ENCODE results near the gene FOXL2.

FOXL2 gene

DNA sequence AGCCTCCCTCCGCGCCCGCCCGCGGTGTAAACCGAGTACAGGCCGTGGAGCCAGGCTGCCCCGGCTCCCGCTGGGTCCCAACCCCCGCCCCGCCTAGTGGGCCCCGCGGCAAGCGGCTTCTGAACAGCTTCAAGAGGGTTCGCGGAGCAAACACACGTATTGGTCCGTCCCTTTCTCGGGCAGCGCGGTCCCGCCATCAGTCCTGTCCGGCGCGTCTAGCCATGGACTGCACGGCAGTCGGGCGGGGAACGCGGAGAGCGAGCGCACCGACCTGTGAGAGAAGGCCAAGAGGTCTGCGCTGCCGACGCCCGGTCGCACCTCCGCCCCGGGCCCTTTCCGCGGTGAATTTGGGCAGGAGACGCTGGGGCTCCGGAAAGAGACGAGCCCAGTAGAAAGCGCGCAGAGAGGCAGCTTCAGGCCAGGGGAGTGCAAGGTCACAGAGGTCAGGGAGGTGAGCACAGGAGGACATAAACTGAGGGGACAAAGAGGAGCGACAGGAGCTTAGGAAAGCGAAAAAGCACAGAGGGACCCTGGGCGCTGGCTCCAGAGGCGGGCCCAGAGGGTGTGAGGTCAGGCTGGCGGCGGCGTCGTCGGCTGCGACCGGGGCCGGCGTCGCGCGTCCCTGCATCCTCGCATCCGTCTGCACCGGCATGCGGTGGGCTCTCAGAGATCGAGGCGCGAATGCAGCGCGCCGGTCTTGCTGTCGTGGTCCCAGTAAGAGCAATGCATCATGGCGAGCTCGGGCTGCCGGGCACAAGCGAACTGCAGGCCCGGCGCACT is 1.8 kb downstream of the FOXL2 start:
- FAIRE-seq, result no peak

GRCh38 chr3:138944654-138944928 is 2.3 kb downstream of the FOXL2 start:
- FAIRE-seq, result no peak

DNA sequence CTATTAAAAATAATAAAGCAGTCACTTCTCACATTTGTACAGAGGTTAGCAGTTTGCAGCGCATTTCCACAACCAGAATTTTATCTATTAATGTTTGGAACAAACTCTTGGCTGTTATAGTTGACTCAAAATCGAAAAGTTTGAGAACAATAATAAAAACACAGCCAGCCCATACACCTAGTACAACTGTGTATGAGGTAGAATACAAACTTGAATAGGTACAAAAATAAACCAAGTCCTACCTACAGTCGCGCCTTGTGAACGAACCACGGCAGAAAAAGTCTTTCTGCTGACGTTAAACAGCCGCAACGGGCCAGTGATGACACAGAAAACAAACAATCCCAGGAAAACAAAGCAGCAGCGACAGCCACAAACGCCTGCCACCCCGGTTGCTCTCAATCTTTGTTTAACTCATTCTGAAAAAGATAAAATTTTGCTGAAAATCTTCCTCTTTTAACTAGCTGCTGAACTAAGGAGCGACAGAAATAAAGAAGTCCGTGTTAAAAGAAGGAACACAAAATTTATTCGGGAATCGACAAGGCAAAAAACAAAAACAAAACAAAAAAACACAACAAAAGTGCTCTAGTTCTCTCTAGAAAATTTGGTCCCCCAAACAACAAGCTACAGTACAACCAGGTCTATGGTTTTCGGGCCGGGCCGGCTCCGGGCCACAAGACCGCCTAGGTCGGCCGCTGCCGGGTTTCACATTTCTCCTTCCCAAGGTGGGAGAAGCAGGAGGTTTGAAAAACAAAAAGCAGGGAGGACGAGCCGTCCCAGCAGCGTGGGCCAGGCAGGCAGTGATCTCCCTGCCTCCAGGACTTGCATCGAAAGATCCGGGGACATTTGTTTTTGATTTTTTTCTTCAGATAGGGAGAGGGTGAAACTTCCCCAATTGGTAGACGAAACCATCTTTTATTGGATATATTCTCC is 2.9 kb downstream of the FOXL2 start:
- FAIRE-seq, result no peak

GRCh38 chr3:138942861-138943623 is 3.9 kb downstream of the FOXL2 start:
- no peak for FAIRE-seq

- FAIRE-seq, result no peak
Measured at GRCh38 chr3:138942271-138942670, 4.7 kb downstream of the FOXL2 start.

DNA sequence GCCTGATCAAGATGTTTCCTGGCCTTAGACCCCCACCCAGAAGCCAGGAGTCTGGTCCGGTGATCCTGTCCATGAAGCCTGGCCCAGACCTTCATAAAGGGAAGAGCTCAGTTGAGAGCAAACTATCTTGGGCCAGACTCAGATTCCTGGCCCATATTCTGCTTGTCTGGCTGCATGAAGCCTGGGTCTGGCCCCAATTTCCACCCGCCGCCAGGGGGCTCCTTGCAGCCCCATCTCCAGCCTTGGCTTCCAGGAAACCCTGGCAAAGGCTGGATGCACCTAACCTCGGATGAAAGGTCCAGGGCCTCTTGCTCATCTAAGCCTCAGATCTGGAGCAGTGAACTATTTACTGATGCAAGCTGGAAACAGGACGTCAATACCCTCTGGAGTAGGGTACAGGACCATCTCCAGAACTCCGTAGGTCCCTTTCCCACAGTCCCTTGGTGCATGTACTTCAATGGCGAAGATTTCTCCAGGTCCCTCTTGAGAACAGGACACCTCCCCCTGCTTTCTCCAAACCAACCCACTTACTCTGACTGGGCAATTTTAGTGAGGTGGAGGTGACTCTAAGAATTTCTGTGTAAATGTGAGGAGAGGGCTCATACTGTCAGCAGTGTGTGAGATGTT is 5.6 kb downstream of the FOXL2 start:
- FAIRE-seq, result no peak

DNA sequence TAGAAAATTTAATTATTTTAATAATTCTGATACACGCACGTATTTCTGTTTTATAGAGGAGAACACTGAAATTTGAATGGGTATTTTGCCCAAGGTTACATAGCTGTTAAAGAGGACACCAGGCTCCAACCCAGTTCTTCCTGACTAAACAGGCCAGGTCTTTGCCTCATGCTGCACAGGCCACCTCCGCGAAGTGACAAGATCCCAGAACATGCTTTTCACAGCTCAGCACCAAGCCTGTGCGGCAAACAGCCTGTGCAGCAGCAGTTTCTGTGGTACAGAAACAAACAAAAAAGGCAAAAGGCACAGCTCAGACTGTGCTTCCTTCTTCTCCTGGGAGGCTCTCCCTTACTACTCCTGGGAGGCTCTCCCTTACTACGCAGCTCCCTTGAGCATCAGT is 6.5 kb downstream of the FOXL2 start:
- no peak for FAIRE-seq

- no peak for FAIRE-seq
Measured at GRCh38 chr3:138939561-138940241, 7.2 kb downstream of the FOXL2 start.

DNA sequence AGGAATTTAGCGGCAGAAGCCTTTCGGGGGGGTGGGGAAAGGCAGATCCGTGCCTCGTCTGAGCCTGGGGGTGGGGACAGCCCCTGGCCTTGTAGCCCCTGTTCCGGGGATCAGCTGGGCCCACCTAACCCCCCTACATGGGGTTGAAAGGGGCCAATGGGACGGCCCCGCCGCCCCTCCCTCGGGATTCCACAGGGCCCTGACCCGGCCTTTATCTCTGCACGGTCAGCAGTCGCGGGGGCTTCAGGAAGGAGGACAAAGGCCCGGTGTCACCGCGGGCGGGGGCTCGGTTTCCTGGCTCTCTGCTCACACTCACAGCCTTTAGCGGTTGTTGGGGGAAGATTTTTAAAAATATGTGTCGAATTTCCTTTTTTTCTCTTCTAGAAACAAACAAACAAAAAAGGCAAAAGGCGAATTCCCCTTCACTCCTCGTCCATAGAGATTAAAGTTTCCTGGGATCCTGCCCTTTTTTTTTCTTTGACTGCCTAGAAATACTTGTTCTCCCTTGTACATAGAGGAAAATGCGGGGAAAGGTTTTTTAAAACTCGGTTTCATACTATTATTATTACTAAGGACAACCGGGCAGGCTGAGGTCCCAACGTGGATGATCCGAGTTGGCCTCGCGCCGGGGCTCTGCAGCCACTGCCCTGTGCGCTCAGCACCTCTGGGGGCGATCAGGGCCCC is 7.9 kb downstream of the FOXL2 start:
- FAIRE-seq, result no peak

DNA sequence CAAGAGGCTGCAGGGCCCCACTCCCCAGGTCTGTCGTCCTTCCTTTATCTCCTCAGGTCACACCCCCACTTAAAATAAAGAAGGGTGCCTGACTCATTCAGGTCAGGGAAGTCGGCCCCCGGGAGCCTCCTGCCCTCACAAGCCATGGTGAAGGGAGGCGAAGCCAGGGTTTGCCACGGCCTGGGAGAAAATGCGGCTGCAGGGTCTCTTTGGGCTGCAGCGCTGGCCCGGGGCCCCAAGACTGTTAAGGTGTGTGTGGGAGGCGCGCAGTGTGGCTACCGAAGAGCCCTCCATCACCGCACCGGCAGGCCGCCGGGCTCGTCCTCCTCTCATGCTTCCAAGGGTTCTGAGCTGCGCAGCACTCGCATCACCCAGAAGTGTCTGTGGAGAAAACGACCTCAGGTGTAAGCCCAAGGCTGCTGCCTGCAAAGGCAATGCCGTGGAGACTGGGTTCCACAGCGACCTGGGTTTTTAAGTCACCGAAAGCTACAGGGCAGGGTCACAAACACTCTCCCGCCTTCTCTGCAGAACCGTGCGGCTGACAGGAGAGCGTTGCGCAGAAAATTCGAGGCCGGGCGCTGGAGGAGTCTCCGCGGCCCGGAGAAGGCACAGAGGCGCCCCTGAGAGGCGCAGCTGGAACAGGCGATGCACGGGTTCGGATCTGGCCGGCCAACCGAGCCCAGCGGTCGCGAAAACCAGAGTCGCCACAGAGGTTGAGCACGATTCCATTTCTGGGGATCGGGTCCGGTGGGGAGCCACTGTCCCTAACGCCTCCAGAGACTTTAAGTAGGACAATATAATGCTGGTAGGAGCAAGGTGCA is 8.7 kb downstream of the FOXL2 start:
- FAIRE-seq, result no peak

GRCh38 chr3:138937690-138938055 is 9.3 kb downstream of the FOXL2 start:
- FAIRE-seq, result no peak

- FAIRE-seq, result no peak
Measured at GRCh38 chr3:138936741-138937689, 9.9 kb downstream of the FOXL2 start.

GRCh38 chr3:138935863-138936740 is 10.8 kb downstream of the FOXL2 start:
- FAIRE-seq, result no peak

DNA sequence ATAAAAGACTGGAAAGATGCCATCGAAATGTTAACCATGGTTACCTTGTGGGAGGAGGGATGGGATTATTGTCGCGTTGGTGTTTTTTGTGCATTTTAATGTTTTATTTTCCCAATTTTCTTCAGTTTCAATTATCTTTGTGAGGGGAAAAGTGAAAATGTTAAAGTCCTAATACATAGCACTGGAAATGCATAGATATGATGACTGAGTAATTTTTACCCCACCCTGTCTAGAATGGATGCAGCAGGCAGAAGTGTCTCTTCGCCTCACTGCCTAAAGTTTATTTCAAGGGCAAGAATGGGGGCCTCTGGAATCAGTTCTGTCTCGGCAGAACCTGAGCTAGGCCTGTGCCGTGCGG is 11.5 kb downstream of the FOXL2 start:
- FAIRE-seq, result no peak

DNA sequence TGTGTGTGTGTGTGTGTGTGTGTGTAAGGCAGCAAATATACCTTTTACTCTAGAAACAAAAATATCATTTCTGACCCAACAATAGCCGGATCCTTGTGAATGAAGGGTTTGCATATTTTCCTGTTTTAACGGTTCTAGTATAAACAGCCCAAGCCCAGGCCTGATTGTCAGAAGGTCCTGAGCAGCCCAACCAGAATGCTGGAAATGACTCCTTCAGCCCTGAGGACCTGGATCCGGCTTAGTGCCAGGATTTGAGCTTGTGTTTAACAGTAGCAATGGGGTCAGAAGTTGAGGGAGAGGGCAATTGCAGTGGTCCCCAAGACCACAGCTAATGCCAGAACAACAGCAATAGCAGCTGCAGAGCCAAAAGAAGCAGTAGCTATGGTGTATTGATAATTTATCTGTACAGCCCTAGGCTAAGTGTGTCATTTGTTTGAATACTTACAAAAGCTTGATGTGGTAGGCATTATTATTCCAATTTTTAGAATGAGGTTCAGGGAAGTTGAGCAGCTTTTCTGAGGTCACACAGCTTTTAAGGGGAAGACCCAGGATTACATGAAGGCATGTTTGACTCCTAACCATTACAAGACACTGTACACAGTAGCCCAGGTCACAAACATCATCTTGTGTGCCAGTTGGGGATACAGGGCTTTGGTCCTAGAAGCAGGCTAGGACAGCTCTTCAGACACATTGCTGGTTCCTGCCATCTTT is 12.8 kb downstream of the FOXL2 start:
- FAIRE-seq, result no peak

DNA sequence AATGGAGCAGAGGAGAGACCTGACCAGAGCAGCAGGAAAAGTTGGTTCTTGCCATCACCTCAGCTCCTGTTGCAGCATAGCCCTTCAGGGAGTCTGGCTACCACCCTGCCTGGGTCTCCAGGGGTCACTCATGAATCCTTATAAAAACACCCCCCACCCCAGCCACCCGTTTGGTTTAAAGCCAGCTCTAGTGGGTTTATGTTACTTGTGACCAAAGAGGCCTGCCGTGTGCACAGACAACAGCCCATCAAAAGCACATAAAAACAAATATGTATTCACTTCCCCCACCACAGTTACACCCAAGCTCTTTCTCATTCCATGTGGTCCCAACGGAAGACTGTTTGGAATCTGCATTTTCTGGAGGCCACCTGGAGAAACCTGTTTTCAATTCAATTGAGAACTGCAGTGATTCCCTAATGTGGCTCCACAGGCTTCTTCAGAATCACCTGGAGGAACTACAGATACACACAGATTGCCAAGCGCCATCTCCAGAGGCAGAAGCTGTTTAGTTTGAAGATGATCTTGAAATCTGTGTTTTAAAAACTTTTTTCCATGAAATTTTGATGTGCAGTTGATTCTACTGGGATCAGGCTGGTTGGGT is 13.8 kb downstream of the FOXL2 start:
- FAIRE-seq, result no peak

DNA sequence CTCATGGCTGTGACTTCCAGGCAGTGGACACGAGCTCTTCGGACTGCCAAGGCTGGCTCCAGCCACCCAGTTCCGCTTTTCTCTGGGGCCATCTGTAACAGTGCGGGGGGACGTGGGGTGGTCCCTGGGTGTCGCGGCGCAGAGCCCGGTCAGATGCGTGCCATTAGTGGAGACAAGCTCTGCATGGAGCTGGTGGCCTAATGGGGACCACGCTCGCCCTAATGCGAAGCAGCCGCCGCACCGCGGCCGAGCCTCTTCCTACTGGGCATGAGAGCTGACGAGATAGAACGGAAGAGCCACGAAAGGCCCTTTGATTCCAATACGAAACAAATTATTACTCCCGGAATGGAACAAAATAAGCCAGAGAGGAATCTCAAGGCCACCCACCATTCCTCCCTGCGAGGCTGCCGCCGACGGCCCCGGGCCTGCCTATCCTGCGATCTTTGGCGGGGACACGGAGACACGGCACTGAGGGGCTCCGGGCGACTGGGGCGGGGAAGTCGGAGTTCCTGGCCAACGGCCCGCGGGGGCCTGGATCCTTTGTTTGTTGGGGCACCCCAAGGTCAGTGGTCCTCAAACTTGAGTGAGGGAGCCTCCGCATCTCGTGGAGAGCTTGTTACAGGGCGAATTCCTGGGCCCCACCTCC is 18.1 kb downstream of the FOXL2 start:
- no peak for FAIRE-seq
